ENCODE data around the gene NPPB.
A peak's percentile ranks its signal among the peaks of the same experiment; 100 is the strongest.

Gene NPPB

DNA sequence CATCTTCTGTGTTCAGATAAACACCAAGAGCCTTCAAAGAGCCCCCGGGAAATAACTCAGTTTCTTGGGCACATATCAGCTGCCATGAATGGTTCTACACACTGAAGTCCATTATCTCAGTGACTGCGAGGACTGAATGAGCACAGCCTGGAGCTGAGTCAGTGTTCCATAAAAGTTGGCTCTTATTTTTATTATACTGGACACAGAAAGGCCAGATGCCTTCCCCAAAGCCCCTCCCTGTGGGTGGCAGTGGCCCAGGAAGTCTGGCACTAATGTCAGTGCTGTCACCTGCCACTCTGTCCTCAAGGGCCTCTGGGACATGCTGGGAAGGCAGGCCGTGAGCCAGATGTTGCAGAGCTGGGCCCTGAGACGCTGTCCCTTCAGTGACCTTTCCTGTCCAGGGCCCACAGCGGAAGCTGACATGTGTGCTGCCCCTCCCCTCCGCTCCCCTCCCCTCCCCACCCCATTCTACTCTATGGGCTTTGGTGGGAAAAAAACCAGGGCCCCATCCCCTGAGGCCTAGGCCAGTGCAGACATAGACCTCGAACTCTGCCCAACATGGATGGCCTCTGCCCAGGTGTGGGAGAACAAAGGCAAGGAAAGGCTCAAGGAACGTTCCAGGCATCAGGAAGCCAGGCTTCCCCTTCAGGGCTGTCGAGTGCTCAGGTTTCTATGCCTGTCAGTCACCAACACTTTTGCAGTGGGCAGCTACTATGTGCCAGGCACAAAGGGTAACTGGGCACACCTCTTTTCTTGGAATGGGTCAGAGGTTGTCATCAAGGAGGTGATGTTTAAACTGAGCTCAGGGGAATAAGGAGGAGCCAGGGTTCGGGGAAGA is 22.4 kb upstream of the NPPB start:
- DNase-seq (ENCODE audit: low spot score): peak; percentile 27

DNA sequence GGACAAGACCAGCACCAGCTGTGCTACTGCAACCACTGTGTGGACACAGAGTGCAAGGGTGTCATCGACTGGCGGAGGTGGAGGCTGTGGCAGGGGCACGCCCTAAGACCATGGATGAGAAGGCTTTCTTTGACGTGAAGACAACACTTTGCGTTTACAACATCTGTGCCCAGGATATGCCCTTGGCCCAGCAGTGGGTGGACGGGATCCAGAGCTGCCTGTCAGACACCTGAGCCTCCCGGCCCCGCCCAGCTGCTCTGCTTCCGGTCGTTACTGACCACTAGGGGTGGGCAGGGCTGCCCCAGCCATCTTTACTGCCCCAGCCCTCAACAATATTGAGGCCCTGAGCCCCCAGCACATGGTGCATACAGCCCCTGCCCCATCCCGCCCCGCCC is 21.4 kb upstream of the NPPB start:
- no peak for DNase-seq (ENCODE audit: low spot score)

DNA sequence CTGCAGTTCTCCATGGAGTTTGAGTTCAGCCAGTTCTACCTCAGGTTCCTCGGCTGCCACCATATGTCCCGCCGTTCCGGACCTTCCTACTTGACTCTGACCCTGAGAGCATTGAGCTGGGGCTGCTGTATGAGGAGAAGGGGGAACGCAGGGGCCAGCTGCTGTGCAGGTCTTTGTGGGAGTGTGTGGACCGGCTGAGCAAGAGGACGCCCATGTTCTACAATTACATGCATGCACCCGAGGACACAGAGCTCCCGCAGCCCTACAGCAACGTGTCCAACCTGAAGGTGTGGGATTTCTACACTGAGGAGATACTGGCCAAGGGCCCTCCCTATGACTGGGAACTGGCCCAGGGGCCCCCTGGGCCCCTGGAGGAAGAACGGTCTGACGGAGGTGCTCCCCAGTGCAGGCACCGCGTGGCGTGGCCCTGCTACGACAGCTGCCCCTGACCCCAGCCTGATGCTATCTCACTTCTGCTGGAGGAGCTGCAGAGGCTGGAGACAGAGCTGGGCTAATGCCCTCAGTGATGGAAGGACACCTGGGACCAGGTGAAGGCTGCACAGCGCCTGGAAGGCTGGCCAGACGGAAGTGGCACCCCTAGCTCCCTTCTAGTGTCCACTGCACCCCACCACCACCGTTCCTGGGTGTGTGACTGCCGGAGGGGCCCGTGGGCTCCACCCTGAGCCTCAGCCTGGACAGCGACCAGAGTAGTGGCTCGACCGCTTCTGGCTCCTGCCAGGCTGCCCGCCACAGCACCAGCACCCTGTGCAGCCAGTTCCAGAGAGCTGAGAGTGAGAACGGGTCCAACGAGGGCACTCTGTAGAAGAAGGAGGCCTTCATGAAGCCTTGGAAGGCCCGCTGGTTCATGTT is 20.8 kb upstream of the NPPB start:
- no peak for DNase-seq (ENCODE audit: low spot score)

DNA sequence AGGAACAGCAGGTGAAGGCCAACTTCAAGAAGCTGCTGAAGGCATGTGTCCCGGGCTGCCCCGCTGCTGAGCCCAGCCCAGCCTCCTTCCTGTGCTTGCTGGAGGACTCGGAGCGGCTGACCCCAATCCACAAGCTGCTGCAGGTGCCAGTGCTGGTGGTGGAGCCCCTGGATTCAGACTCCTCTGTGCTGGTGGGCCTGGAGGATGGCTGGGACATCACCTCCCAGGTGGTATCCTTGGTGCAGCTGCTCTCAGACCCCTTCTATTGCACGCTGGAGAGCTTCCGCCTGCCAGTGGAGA is 20.1 kb upstream of the NPPB start:
- DNase-seq (ENCODE audit: low spot score): no peak

DNA sequence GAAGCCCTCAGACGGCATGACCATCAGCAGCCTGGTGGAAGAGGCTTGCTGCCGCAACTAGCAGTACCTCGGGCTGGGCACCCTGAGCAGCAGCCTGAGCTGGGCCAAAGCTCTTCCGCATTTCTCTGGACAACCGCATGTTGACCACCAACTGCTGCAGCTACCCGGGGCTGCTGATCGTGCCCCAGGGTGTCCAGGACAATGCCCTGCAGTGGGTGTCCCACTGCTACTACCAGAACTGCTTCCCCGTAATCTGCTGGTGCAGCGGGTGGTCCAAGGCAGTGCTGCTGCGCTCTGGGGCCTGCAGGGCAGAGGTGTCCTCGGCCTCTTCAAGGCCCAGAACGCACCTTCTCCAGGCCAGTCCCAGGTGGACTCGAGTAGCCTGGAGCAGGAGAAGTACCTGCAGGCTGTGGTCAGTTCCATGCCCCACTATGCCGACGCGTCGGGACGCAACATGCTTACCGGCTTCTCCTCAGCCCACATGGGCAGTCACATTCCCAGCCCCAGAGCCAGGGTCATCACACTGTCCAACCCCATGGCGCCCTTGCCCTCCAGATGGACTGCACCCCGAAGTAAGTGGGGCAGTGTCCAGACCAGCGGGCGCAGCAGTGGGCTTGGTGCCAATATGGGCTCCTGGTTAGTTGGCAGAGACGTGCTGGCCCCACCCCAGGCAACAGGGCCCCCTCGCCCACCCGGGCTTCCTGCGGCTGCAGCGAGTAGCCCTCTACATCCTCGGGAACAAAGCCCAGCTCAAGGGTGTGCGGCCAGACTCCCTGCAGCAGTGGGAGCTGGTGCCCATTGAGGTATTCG is 19.5 kb upstream of the NPPB start:
- DNase-seq (ENCODE audit: low spot score): no peak

DNA sequence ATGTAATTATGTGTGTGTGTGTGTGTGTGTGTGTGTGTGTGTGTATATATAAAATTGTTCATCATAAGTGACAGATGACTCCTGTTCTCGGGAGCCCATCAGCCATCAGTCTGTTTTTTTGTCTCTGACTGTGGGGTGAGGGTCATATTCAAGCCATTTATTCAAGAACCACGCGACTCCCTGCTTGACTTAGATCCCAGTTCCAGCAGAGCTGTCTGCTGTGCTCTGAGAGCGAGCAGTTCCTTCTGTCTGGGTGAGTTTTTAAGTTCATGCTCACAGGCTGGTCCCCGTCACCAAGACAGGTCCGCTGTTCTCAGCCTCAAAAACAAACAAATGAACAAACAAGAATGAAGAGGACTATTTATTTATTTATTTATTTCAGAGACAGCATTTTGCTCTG is 18.3 kb upstream of the NPPB start:
- no peak for DNase-seq (ENCODE audit: low spot score)

DNA sequence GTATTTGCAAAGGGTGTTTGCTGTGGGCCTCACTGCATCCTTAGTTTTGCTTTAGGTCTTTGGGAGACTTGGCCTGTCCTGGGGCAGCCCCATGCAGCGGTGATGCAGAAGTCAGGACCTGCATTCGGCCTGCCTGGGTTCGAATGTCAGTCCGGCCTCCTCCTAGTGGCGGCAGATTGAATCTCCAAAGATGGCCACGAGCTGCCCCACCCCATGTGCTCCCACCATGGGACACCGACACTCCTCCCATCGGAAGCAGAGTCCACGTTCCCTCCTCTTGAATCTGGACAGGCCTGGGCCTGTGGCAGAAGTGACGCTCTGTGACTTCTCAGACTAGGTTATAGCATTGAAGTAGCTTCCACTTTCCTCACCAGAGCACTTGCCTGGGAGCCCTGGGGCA is 16.3 kb upstream of the NPPB start:
- no peak for DNase-seq (ENCODE audit: low spot score)

DNA sequence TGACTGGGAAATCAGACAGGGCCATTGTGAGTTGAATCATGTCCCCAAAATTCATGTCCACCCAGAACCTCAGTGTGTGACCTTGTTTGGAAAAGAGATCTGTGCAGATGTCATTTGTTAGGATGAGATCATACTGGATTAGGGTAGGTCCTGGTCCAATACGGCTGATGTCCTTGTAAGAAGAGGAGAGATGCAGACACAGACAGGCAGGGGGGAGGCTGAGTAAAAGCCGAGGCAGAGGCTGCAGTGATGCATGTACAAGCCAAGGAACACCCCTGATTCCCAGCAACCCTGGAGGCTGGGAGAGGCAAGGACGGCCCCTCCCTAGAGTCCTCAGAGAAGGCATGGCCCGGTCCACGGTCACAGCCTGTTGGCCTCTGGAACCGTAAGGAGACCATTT is 15.9 kb upstream of the NPPB start:
- DNase-seq (ENCODE audit: low spot score): no peak

DNA sequence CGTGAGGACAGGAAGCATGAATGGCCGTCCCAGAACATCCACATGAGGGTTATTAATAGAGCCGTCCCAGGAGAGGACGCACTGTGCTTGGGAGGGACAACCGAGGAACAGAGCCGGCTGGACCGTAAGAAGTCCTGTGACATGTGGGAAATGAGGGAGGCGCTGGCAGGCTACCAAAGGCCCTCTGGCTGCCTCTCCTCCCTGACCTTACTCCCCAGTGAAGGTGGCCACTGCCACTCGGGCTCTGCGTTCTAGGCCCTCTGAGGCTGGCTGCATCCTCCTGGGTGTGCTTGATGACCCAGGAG is 15.5 kb upstream of the NPPB start:
- no peak for DNase-seq (ENCODE audit: low spot score)

DNA sequence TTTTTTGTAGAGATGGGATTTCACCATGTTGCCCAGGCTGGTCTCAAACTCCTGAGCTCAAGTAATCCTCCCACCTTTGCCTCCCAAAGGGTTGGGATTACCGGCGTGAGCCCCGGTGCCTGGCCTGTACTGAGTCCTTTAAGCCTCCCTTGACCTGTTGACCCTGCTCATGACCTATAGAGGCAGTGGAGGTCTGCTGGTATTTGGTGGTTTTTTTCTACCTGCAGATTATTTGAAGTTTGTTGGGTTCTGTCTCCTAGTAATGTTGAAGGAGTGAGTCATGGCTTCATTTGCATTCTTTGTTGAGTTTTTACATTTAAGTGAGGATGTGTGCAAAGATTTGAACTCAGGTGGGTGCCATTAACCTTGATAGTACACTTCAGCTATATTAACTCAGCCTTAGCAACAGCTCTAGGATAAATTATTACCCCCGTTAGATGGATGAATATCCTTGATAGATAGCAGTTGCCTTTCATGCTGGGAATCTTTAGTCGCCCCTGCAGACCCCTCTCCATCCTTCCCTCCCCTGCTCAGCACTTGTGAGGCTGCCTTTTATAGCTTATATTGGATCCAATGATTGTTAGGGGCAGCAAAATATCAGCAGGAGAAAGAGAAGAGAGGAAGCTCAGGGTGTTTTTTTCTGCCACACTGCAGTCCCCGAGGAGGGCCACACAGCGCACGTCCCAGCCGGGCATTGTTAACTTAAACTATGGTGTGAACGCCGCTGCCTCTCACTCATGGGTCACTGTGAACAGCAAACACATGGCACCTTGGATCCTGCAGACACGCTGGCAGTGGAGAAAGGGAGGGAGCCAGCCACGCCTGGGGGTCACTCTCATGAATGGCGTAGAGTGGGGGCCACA is 14.9 kb upstream of the NPPB start:
- DNase-seq (ENCODE audit: low spot score): no peak

DNA sequence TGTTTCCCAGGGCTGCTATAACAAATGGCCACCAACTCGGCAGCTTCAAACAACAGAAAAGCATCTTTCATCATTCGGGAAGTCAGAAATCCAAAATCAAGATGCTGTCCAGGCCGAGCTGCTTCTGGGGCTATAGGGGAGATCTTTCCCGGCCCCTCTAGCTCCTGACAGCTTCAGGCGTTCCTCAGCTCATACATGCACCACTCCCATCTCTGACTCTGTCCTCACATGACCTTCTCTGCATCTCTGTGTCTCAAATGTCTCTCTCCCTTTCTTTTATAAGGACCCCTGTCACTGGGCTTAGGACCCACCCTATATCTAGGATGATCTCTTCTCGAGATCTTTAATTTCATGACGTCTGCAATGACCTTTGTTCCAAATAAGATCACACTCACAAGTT is 13.8 kb upstream of the NPPB start:
- DNase-seq (ENCODE audit: low spot score): no peak

DNA sequence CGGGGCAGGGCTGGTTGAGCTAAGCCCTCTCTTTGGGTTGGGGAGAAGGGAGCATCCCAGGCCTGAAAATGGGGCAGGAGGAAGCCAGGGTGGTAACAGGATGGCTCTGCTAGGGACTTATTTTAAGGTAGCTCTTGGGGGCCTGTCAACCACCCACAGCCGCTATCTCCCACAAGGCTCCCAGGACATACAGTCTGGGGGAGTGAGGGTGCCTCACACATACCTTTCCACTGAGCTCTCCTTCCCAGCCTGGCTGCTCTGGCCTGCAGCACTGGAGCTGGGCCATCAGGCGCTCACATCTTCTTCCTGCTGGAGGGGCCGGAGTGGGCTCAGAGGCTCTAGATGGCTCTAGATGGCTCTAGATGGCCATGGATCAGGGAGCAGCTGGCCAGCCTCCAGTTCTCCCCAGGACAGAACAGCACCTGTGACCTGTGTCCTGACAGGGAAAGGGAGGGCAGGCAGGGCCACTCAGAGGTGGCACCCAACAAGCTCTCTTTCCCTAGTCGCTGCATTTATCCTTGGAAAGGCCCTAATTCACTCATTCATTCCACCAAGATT is 11.0 kb upstream of the NPPB start:
- DNase-seq (ENCODE audit: low spot score): no peak

DNA sequence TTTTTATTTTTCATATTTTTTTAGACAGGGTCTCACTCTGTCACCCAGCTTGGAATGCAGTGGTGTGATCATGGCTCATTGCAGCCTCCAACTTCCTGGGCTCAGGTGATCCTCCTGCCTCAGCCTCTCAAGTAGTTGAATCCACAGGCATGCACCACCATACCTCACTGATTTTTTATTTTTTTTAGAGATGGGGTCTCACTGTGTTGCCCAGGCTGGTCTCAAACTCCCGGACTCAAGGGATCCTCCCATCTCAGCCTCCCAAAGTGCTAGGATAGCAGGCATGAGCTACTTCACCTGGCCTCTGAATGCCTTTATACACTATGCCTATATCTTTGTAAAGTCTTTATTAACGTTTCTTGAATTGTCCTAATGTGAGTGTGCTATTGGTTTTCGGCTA is 10.4 kb upstream of the NPPB start:
- DNase-seq (ENCODE audit: low spot score): no peak

DNA sequence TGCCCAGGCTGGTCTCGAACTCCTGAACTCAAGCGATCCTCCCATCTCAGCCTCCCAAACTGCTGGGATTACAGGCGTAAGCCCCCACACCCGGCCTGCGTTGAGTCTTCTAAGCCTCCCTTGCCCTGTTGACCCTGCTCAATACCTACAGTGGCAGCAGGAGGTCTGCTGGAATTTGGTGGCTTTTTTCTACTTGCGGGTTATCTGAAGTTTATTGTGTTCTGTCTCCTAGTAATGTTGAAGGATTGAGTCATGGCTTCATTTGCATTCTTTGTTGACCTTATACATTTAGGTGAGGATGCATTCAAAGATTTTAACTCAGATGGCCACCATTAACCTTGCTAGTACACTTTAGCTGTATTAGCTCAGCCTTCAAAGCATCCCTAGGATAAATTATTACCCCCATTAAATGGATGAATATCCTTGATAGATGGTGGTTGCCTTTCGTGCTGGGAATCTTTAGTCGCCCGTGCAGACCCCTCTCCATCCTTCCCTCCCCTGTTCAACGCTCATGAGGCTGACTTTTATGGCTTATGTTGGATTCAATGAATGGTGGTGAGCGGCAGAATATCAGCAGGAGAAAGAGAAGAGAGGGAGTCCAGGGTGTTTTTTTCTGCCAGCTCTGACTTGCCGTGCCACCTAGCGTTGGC is 9.7 kb upstream of the NPPB start:
- DNase-seq (ENCODE audit: low spot score): no peak

DNA sequence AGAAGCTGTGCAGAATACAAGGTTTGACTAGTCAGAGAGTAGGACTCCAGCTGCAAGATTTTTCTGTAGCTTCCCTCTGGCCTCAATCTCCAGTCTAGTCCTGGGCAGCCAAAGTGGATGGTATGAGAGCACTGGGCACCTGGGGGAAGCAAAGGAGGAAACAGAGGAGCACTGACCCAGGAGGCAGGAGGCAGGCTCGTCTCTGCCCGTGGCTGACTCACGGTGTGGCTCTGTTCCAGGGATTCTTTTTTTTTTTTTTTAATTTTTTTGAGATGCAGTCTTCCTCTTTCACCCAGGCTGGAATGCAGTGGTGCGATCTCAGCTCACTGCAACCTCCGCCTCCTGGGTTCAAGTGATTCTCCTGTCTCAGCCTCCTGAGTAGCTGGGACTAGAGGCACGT is 4.1 kb upstream of the NPPB start:
- DNase-seq (ENCODE audit: low spot score): no peak

DNA sequence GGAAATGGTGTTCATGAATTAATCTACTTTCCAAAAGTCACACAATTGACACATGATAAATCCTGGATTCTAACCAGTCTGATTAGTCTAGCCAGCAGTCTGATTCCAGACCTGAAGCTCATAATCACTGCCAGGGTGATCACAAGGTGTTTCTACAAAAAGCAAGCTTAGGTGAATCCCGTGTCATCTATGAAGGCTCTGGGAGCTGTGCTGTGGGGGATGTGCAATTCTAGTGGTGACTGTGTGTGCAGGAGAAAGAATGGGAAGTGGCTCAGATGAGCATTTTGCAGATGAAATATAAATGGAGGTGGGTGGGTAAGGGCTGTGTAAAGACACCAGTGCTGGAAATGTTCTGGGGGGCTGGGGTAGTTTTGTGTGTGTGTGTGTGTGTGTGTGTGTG is 1.8 kb upstream of the NPPB start:
- DNase-seq (ENCODE audit: low spot score): no peak

DNA sequence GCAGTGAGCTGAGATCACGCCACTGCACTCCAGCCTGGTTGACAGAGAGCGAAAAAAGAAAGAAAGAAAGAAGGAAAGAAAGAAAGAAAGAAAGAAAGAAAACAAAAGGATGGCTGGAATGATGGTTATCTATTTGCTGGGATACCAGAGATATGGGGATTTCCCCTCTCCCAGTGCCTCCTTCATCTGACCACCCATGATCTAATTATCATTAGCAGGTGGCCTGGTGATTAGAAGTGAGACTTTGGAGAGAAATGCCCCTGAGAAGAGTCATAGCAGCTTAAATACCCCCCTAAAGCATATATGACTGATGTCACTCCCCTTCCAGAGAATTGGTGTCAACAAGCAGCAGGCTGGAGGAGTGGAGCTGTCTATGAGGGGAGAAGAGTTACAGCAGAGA is 1.3 kb upstream of the NPPB start:
- no peak for DNase-seq (ENCODE audit: low spot score)

DNA sequence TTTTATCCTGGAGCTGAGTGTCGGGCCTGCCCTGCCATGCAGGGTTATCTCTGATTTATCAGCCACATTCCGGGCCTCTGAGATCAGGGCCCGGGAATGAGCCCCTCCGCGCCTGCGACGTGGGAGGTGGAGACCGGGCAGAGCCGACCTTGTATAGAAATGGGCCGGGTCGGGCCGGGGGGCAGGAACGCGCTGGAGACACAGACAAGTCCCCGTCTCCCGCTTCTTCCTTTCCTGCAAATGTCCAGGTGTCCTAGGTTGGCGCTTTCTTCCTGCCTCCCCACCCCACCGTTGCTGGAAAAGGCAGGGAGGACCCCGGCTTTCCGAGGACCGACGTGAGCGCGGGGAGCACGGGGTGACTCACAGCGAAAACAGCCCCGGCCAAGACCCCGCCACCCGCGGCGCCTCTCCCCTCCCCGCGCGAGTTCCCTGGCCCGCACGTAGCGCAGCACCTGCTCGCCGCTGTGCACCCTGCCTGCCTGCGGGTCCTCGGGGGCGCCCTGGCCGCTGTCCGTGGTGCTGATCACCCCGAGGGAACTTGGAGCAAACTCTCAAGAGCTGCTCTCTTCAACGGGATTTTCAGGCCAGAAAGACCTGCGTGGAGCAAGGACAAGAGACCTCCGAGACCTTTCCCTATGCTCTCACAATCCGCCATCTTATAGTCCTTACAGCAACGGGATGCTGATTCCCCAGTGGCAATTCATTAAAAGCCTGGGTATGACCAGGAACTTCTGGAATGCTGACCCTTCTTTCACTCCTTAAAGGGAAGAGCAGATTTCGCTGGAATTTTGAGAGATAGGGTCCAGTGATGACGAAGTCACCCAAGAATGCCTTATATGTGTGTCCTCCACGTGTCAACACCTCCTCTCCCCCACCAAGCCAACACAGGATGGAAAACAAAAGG is 475 bp upstream of the NPPB start:
- no peak for DNase-seq (ENCODE audit: low spot score)

DNA sequence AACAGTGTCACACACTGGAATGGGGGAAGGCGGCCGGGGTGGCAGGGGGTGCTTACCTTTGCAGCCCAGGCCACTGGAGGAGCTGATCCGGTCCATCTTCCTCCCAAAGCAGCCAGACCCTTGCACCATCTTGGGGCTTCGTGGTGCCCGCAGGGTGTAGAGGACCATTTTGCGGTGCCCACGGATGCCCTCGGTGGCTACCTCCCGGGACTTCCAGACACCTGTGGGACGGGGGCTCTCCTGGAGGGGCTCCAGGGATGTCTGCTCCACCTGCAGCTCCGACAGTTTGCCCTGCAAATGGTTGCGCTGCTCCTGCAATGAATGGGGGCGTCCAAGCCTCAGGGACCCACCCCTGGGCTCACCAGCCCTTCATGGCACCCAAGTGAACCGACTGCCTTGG is 587 bp downstream of the NPPB start:
- no peak for DNase-seq (ENCODE audit: low spot score)
